B cell (primary cell): ENCODE results near the gene ABCD1. TPM values are rescaled to one million over a fixed set of nuclear protein-coding genes. Genes with fewer than 3 reads are reported as not detected.

Source experiments
- ATAC-seq: fragments of 200-7000 bp; cut with Tn5 transposase; one replicate; pipeline ENCODE4 v1.10.0; 2021; ENCODE audit warnings: low read depth, mild to moderate bottlenecking, moderate number of reproducible peaks, moderate library complexity
- CTCF ChIA-PET: fragments of 350-600 bp; sonication (Branson Sonifier 250); formaldehyde crosslinking; loops from one replicate; lab custom pipeline; 2021; ENCODE audit warnings: antibody characterized with exemption, inconsistent platforms; lab: Charles Lee
- POLR2A ChIA-PET: fragments of 350-600 bp; sonication (Branson Sonifier 250); formaldehyde crosslinking; loops from one replicate; lab custom pipeline; 2021; ENCODE audit warnings: antibody characterized with exemption; lab: Charles Lee
- DNase-seq: peaks from one replicate; pipeline ENCODE4 v3.0.0; 2013
- H2AFZ ChIP-seq: 2 replicates; pipeline ENCODE4 v1.6.1; 2012; ENCODE audit warnings: mild to moderate bottlenecking, low read depth, low read length; ENCODE audit not compliant: insufficient read depth, poor library complexity, severe bottlenecking
- H3K27ac ChIP-seq, 2 donors: 1 replicate in 1 of 2; 2 replicates in 1 of 2; pipeline ENCODE4 v1.5.1; 2012 to 2013; ENCODE audit warnings: low read length in 2 of 2, mild to moderate bottlenecking in 2 of 2, moderate library complexity in 1 of 2
- H3K27me3 ChIP-seq, 4 experiments: fragments of 200-600 bp in 1 of 4; sonication (generic) in 1 of 4; replicated peaks in 1 of 4; 1 replicate in 2 of 4; 2 replicates in 2 of 4; pipeline versions ENCODE4 v1.6.1 to v1.7.0; 2013 to 2016; ENCODE audit warnings: low read length in 3 of 4, mild to moderate bottlenecking in 2 of 4, mixed read lengths in 1 of 4, moderate library complexity in 1 of 4; ENCODE audit not compliant: insufficient read depth in 4 of 4, control insufficient read depth in 3 of 4; ENCODE audit errors: control extremely low read depth in 1 of 4
- H3K36me3 ChIP-seq, 2 experiments: replicated peaks in 1 of 2; 1 replicate in 1 of 2; 2 replicates in 1 of 2; pipeline versions ENCODE4 v1.6.1 to v1.7.1; 2013; ENCODE audit warnings: low read length in 1 of 2; ENCODE audit not compliant: insufficient read depth in 2 of 2, control insufficient read depth in 1 of 2; ENCODE audit errors: control extremely low read depth in 1 of 2, extremely low read depth in 1 of 2
- H3K4me1 ChIP-seq, 2 donors: fragments of 200-600 bp in 1 of 2; sonication (generic) in 1 of 2; 1 replicate in 1 of 2; 2 replicates in 1 of 2; pipeline versions ENCODE4 v1.5.1 to v1.6.1; 2013 to 2017; ENCODE audit warnings: low read length in 2 of 2; ENCODE audit not compliant: control insufficient read depth in 2 of 2, insufficient read depth in 2 of 2
- H3K4me2 ChIP-seq: replicated peaks from 2 replicates; pipeline ENCODE3; 2012; ENCODE audit warnings: mild to moderate bottlenecking, low read depth, low read length; ENCODE audit not compliant: poor library complexity, severe bottlenecking
- H3K4me3 ChIP-seq, 5 experiments: fragments of 200-600 bp in 1 of 5; sonication (generic) in 1 of 5; 1 replicate in 3 of 5; 2 replicates in 2 of 5; pipeline versions ENCODE4 v1.5.1 to v1.7.0; 2011 to 2016; ENCODE audit warnings: low read length in 4 of 5, mild to moderate bottlenecking in 4 of 5, low read depth in 2 of 5, control low read depth in 1 of 5, moderate library complexity in 1 of 5; ENCODE audit not compliant: insufficient read depth in 1 of 5; ENCODE audit errors: control extremely low read depth in 1 of 5, extremely low read depth in 1 of 5
- H3K79me2 ChIP-seq: fragments of 200-600 bp; sonication (generic); one replicate; pipeline ENCODE4 v1.6.0; 2016; ENCODE audit warnings: low read length; ENCODE audit not compliant: control insufficient read depth, insufficient read depth
- H3K9ac ChIP-seq: fragments of 200-600 bp; sonication (generic); 2 replicates; pipeline ENCODE4 v1.6.1; 2017; ENCODE audit warnings: mild to moderate bottlenecking, low read length, moderate library complexity
- H3K9me3 ChIP-seq, 3 donors: one replicate each; pipeline versions ENCODE4 v1.6.1 to v1.7.1; 2013; ENCODE audit warnings: low read length in 2 of 3; ENCODE audit not compliant: control insufficient read depth in 2 of 3, insufficient read depth in 1 of 3; ENCODE audit errors: control extremely low read depth in 1 of 3
- H4K20me1 ChIP-seq: 2 replicates; pipeline ENCODE4 v1.6.0; 2012; ENCODE audit warnings: mild to moderate bottlenecking, low read length; ENCODE audit not compliant: insufficient read depth, control insufficient read depth, poor library complexity, severe bottlenecking
- H3K27ac Mint-ChIP-seq: one replicate; pipeline ENCODE4 v1.8.0; 2021; ENCODE audit warnings: mixed read lengths
- H3K27me3 Mint-ChIP-seq: one replicate; pipeline ENCODE4 v1.8.0; 2021; ENCODE audit warnings: mixed read lengths
- H3K4me1 Mint-ChIP-seq: one replicate; pipeline ENCODE4 v1.8.0; 2021; ENCODE audit warnings: mixed read lengths
- H3K4me3 Mint-ChIP-seq: one replicate; pipeline ENCODE4 v1.8.0; 2021; ENCODE audit warnings: mixed read lengths
- H3K9me3 Mint-ChIP-seq: one replicate; pipeline ENCODE4 v1.8.0; 2022; ENCODE audit warnings: mixed read lengths; ENCODE audit not compliant: insufficient read depth
- CTCF ChIP-seq: fragments of 200-600 bp; IDR thresholded peaks from one replicate; pipeline ENCODE4 v1.8.0; 2022; ENCODE audit warnings: antibody characterized with exemption, mild to moderate bottlenecking
- EZH2 ChIP-seq: IDR thresholded peaks from 2 replicates; pipeline ENCODE4 v1.6.1; 2012; ENCODE audit warnings: borderline replicate concordance, low read depth, mild to moderate bottlenecking, moderate library complexity, low read length; ENCODE audit not compliant: insufficient read depth, poor library complexity, severe bottlenecking
- WGBS: methylation state at CpG from one replicate; pipeline ENCODE4 v1.1.5; 2013; ENCODE audit warnings: missing lambda C conversion rate; ENCODE audit not compliant: insufficient coverage; 5-methylcytosine and 5-hydroxymethylcytosine counted together
- intact Hi-C: fragments of 100-400 bp; cut with micrococcal nuclease; formaldehyde crosslinking; loops from one replicate; pipeline ENCODE4 v1.10.0; 2022
- polyA plus RNA-seq: library from polyadenylated mRNA; depleted of rRNA; stranded (reverse); fragments of >200 nt; gene quantifications from 2 replicates; pipeline ENCODE4 v1.2.3, GENCODE V29; 2012
- total RNA-seq, 2 donors: library from RNA; stranded (reverse); fragments of 120-200 nt in 1 of 2; gene quantifications; 1 replicate in 1 of 2; 2 replicates in 1 of 2; pipeline versions ENCODE4 v1.2.3 to v1.2.4, GENCODE V29; 2013 to 2022

ABCD1 gene
- total and polyA plus RNA-seq, 2 donors (not counting 1 experiment from before 2014, with no cell fraction given): 9.7 to 12.2 TPM

GRCh38 chrX:153707406-153707805 lies 17.2 kb upstream of the ABCD1 start:
- Histone ChIP-seq H3K27ac (no peak overlapping the region), H2AFZ (no peak overlapping the region), H3K36me3 (peaks cover 0 to 21% of the 10 kb centered on the region in 2 experiments), H3K27me3 (no peaks in the 10 kb centered on the region), H3K9me3 (no peaks in the 10 kb centered on the region), H3K79me2 (peaks cover 35% of the 10 kb centered on the region), H3K4me3 (no peak overlapping the region), H3K4me1 (no peaks in the 10 kb centered on the region), H3K4me2 (no peak overlapping the region), H3K9ac (no peak overlapping the region), H4K20me1 (peaks cover 63% of the 10 kb centered on the region)
- Mint-ChIP-seq H3K4me3 (no peak overlapping the region), H3K27ac (no peak overlapping the region), H3K27me3 (no peaks in the 10 kb centered on the region), H3K9me3 (no peaks in the 10 kb centered on the region), H3K4me1 (no peaks in the 10 kb centered on the region)
- ChIA-PET CTCF (interaction anchor here (1.1 to 1.3 kb wide), 2 partner anchors 20 to 252 kb away, joined by 3 to 4 read pairs; partner anchors contain the start of gene SLC6A8), POLR2A (no interaction called here)
- DNase-seq: no peak
- ATAC-seq: no peak
- intact Hi-C loops: no loop called here
- TF ChIP-seq EZH2 (no peak), CTCF (no peak)
- 95% methylated on average over 2 of the region's 6 CpGs for WGBS

GRCh38 chrX:153708415-153708814 lies 16.2 kb upstream of the ABCD1 start:
- H3K27ac Mint-ChIP-seq: no peak overlapping the region

More at GRCh38 chrX:153708415-153708814, 16.2 kb upstream of the ABCD1 start:
- Histone ChIP-seq H3K27me3 (no peaks in the 10 kb centered on the region), H3K79me2 (peaks cover 35% of the 10 kb centered on the region), H3K36me3 (peaks cover 0 to 21% of the 10 kb centered on the region in 2 experiments), H3K9ac (no peak overlapping the region), H3K9me3 (no peaks in the 10 kb centered on the region), H3K4me3 (no peak overlapping the region), H2AFZ (no peak overlapping the region), H3K27ac (no peak overlapping the region), H4K20me1 (peaks cover 61% of the 10 kb centered on the region), H3K4me2 (no peak overlapping the region), H3K4me1 (no peaks in the 10 kb centered on the region)
- no peaks in the 10 kb centered on the region for H3K4me1 Mint-ChIP-seq
- no peak for DNase-seq
- intact Hi-C loops: no loop called here
- no peak overlapping the region for H3K4me3 Mint-ChIP-seq
- no peaks in the 10 kb centered on the region for H3K9me3 Mint-ChIP-seq
- 47% methylated on average over 10 of the region's 13 CpGs for WGBS
- ChIA-PET POLR2A (no interaction called here), CTCF (interaction anchor here (1.1 kb wide), 1 partner anchor 21 kb away, joined by 4 read pairs; the partner anchor contains the start of gene SLC6A8)
- TF ChIP-seq EZH2: no peak
- TF ChIP-seq CTCF: peak; percentile 27
- no peaks in the 10 kb centered on the region for H3K27me3 Mint-ChIP-seq
- ATAC-seq: no peak
